Measurements from ENCODE around the gene LRRC46.
A peak's percentile ranks its signal among the peaks of the same experiment; 100 is the strongest.

Gene LRRC46

DNA sequence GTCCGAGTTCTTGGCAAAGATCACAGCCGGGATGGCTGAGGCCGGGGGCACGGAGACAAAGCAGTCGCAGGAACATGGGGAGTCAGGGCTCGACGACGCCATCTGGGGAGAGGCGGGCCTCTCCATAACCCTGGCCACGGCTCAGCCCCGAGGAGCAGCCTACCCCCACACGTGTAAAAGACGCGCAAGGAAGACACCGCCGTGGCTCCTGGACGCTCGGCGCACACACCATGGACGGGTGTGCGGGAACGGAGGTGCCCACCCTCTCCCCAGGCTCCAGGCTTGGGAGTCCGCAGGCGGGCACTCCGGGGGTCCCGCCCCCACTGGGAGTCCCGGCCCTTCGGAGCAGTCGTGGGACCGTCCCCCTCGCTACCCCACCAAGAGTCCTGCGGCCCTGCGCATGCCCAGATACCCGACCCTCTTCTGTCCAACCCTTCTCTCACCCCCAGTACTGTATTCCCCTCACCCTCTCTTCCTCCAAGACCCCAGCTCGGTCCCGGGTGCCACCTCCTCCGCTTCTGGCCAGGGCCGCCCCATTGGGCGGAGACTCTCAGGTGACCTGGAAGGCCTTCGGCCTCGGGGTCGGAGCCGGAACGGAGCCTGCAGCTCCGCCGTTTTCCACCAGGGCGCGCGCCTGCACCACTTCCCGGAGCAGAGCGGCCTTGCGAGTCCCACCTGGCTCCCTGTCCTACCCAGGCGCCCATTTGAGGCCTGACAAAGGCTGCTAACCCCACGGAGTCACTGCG, 9.4 kb downstream of the LRRC46 start, which contains the start of gene SCRN2:
Gene SCRN2 (minus strand): TSS at position 532 of the 746 bp plus-strand sequence. CDS start 430 bp downstream, at position 102.
- Histone ChIP-seq H3K4me3 (ENCODE audit: low read length) (peak within 1 kb of the TSS; percentile 91), H3K4me1 (ENCODE audit: control insufficient read depth, insufficient read depth, low read length) (peaks cover 4% of the 10 kb centered on the region), H3K27ac (ENCODE audit: low read depth, low read length) (peak within 1 kb of the TSS; percentile 63), H3K27me3 (ENCODE audit: control insufficient read depth, insufficient read depth, low read length) (peaks cover 5% of the 10 kb centered on the region), H3K36me3 (ENCODE audit: control insufficient read depth, insufficient read depth, low read length) (peaks cover 8% of the 10 kb centered on the region), H3K9ac (ENCODE audit: low read length) (peak within 1 kb of the TSS; percentile 80)

DNA sequence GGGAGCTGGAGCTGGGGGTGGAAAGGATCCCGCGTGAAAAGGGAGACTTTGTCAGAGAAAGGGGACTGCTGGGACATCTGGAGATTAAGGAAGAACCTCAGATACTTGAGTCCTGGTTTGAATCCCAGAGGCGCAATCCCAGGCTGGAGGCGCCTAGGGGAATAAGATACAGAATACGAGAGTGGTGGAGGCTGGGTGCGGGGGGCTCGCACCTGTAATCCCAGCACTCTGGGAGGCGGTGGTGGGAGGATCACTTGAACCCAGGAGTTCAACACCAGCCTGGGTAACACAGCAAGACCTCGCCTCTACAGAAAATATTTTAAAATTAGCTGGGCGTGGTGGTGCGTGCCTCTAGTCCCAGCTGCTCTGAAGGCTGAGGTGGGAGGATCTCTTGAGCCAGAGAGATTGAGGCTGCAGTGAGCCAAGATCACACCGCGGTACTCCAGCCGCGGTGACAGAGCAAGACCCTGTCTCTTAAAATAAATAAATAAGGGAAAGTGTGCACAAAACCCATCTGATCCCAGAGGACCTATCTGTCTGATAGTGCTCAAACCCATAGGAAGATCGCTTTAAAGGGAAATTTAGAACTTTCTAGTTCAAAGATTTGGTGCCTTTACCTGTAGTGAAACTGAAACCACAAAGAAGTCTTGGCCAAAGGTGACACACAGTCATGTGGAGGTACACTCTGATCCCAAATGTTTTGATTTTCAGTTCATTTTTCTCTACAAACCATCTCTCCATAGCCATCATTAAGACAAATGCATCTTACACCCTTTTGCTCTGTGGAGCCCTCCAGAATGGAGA, 10.2 kb downstream of the LRRC46 start:
- H3K4me3 ChIP-seq (ENCODE audit: low read length), result peak overlapping the region; percentile 91
- no peak overlapping the region for H3K9ac ChIP-seq (ENCODE audit: low read length)
- H3K27me3 ChIP-seq (ENCODE audit: control insufficient read depth, insufficient read depth, low read length), result peaks cover 5% of the 10 kb centered on the region
- H3K4me1 ChIP-seq (ENCODE audit: control insufficient read depth, insufficient read depth, low read length), result peaks cover 4% of the 10 kb centered on the region
- peaks cover 3% of the 10 kb centered on the region for H3K36me3 ChIP-seq (ENCODE audit: control insufficient read depth, insufficient read depth, low read length)
- peak overlapping the region; percentile 63 for H3K27ac ChIP-seq (ENCODE audit: low read depth, low read length)

DNA sequence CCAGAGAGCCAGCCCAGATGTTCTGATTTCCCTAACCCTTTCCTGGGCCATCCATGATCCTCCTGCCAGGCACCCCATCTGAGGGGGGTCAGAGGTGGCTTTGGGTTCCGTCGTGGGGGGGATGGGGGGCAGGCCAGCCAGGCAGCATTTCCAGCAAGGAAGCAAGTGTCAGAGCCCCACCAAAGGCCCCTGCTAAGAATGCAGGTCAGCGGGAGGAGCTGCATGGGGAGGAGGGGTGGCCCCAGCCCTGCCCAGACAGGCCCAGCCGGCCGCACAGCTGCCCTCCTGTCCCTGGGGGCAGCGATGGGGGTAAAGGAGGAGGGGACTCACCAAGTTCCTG, 11.9 kb downstream of the LRRC46 start:
- Histone ChIP-seq H3K4me1 (ENCODE audit: control insufficient read depth, insufficient read depth, low read length) (peaks cover 4% of the 10 kb centered on the region), H3K27ac (ENCODE audit: low read depth, low read length) (no peak overlapping the region), H3K4me3 (ENCODE audit: low read length) (no peak overlapping the region), H3K36me3 (ENCODE audit: control insufficient read depth, insufficient read depth, low read length) (no peaks in the 10 kb centered on the region), H3K27me3 (ENCODE audit: control insufficient read depth, insufficient read depth, low read length) (peaks cover 12% of the 10 kb centered on the region), H3K9ac (ENCODE audit: low read length) (no peak overlapping the region)

DNA sequence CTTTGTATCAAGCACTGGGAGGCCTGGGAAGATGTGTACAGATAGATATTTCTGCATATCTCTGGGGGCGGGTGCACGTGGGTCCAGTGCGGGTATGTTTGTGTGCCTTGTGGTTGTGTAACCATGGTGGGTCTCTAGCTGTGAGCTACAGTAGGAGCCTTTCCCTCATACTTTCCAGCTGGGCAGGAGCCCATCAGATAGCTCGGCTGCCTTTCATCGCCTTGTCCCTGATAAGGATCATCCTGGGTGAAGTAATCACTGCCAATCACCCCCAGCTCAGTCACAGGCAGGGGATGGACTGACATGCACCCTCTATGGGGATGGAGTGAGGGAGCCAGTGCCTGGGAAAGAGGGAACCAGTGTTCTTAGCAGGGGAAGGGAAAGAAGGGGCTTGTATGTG, 12.8 kb downstream of the LRRC46 start:
- Histone ChIP-seq H3K36me3 (ENCODE audit: control insufficient read depth, insufficient read depth, low read length) (no peaks in the 10 kb centered on the region), H3K27me3 (ENCODE audit: control insufficient read depth, insufficient read depth, low read length) (peaks cover 12% of the 10 kb centered on the region), H3K4me3 (ENCODE audit: low read length) (no peak overlapping the region), H3K4me1 (ENCODE audit: control insufficient read depth, insufficient read depth, low read length) (peaks cover 4% of the 10 kb centered on the region), H3K27ac (ENCODE audit: low read depth, low read length) (no peak overlapping the region), H3K9ac (ENCODE audit: low read length) (no peak overlapping the region)

DNA sequence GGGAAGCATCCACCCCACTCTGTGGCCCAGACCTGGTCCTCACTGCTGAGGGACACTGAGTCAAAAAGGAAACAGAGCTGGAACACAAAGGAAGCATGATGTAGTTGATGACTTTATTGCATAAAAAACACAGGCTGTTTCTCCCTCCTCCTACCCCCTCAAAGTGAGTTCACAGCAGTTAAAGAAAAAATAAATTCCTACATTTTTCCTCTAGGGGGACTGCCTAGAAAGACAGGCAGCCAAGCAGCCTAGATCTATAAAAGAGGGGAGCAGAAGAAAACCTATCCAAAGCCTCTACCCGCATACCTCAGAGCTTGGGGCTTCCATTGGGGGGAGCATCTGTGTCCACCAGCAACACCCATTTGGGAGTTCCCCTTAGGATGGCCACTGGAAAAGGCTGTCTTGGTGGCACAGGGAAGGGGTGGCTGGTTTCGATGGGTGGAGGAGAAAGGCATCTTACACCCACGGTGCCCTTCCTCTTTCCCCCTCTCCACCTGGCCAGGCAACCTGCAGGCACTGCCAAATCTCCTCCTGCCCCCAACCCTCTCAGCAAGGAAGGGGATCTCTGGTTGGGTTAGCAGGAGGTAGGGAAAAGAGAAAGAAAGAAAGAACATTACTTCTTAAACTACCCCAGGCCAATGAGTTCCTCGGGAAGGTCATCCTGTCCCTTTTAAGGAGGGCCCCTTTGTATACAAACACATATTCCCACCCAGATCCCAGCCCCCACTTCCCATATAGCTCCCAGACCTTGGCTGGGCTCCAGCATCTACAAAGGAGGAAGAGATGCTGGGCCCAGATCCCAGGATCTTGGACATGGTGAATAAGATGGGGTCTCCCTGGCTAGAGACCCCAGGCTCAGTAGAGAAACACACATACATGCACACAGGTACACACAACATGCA, 13.6 kb downstream of the LRRC46 start:
- Histone ChIP-seq H3K36me3 (ENCODE audit: control insufficient read depth, insufficient read depth, low read length) (no peaks in the 10 kb centered on the region), H3K4me3 (ENCODE audit: low read length) (no peak overlapping the region), H3K27me3 (ENCODE audit: control insufficient read depth, insufficient read depth, low read length) (peaks cover 12% of the 10 kb centered on the region), H3K4me1 (ENCODE audit: control insufficient read depth, insufficient read depth, low read length) (peaks cover 3% of the 10 kb centered on the region), H3K9ac (ENCODE audit: low read length) (no peak overlapping the region), H3K27ac (ENCODE audit: low read depth, low read length) (no peak overlapping the region)

DNA sequence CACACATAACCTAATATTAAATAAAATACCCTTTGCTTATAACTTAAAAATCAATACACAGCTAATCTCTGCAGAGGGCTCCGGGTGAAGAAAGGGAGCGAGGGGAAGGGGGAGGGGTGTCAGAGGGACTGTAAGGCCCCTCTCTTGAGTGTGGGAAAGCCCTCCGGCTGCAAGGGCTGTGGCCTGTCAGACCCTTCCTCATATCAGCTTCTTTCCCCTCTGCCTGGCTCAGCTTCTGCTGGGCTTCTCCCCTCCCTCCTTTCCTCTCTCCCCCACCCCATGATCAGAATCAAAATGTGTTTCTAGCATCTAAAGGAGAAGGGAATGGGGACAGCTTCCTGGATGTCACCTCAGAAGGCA, 14.2 kb downstream of the LRRC46 start:
- Histone ChIP-seq H3K4me3 (ENCODE audit: low read length) (no peak overlapping the region), H3K27ac (ENCODE audit: low read depth, low read length) (no peak overlapping the region), H3K36me3 (ENCODE audit: control insufficient read depth, insufficient read depth, low read length) (no peaks in the 10 kb centered on the region), H3K4me1 (ENCODE audit: control insufficient read depth, insufficient read depth, low read length) (no peaks in the 10 kb centered on the region), H3K9ac (ENCODE audit: low read length) (no peak overlapping the region), H3K27me3 (ENCODE audit: control insufficient read depth, insufficient read depth, low read length) (peaks cover 17% of the 10 kb centered on the region)

DNA sequence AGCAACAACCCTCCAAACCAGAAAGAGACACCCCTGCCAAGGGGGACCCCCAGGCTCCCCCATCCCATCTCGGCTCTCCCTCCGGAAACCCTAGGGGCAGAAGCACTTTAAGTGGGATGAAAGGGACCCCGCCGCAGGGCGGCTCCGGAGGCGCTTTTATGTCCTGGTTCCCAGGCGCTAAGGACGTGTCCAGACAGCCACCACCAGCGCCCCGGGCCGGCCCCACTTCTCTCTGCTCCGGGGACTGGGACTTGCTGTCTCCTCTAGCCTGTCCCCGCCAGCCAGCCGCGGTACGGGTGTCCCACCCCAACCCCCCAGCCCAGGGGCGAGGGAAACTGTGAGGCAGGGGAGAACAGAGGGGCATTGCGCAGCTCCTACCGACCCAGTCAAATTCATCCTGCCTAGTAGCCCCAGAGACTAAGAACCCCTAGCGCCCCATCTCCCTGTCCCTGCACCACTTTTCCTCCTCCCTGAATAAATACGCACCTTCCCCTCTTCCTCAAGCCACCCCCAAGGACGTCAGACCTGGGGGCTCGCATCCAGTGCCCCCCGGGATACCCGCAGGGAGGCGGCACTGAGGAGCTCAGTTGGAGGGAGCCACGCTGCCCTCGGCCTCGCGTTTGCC, 15.4 kb downstream of the LRRC46 start:
- Histone ChIP-seq H3K4me1 (ENCODE audit: control insufficient read depth, insufficient read depth, low read length) (no peaks in the 10 kb centered on the region), H3K9ac (ENCODE audit: low read length) (no peak overlapping the region), H3K36me3 (ENCODE audit: control insufficient read depth, insufficient read depth, low read length) (no peaks in the 10 kb centered on the region), H3K4me3 (ENCODE audit: low read length) (no peak overlapping the region), H3K27ac (ENCODE audit: low read depth, low read length) (no peak overlapping the region), H3K27me3 (ENCODE audit: control insufficient read depth, insufficient read depth, low read length) (peaks cover 20% of the 10 kb centered on the region)

DNA sequence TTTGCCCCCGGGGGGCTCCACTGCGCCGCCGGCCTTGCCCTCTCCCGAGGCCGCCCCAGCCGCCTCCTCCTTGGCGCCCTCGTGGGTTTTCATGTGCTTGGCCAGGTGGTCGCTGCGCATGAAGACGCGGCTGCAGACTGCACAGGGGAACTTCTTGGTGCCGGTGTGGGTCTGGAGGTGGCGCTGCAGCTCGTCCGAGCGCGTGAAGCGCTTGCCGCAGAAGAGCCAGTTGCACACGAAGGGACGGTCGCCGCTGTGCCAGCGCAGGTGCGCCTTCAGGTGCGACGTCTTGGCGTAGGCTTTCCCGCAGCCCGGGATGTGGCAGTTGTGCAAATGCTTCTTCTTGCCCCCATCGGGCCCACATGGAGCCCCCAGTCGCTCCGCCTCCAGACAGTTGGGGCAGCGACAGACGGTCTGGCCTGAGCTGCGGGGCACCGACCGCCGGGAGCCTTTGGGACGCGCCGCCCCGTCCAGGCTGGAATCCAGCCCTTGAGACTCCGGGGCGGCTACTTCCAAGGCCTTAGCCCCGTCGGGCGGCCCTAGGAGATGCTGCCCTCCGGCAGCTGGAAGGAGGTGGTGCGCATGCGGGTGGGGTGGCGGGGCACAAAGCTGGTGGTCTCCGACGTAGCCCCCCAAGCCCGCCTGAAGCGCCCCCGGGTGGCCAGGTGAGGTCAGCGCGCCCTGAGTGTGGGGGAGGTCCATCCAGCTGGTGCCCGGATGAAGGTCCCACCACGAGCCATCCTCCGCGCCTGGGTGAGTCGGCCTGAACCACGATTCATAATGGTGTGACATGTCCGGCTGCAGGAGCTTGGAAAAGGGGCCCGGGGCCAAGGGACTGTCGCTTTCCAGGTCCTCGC, 16.1 kb downstream of the LRRC46 start:
- Histone ChIP-seq H3K4me1 (ENCODE audit: control insufficient read depth, insufficient read depth, low read length) (no peaks in the 10 kb centered on the region), H3K4me3 (ENCODE audit: low read length) (no peak overlapping the region), H3K27me3 (ENCODE audit: control insufficient read depth, insufficient read depth, low read length) (peaks cover 27% of the 10 kb centered on the region), H3K27ac (ENCODE audit: low read depth, low read length) (no peak overlapping the region), H3K9ac (ENCODE audit: low read length) (no peak overlapping the region), H3K36me3 (ENCODE audit: control insufficient read depth, insufficient read depth, low read length) (no peaks in the 10 kb centered on the region)

DNA sequence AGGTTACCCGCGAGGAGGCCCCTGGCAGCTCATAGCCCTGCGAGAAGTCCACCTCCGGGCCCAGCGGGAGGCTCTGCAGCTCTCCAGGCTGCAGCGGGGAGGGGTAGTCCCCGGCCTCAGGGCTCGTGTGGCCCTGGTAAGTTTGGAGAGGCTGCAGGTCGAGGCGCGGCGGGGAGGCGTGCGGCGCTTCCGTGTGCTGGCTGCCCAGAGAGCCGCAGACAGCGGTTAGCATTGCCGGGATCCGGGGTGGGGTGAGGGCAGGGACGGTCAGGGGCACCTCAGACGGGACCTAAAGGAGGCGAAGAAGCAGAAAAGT, 16.7 kb downstream of the LRRC46 start:
- Histone ChIP-seq H3K4me3 (ENCODE audit: low read length) (no peak overlapping the region), H3K27ac (ENCODE audit: low read depth, low read length) (no peak overlapping the region), H3K9ac (ENCODE audit: low read length) (no peak overlapping the region), H3K4me1 (ENCODE audit: control insufficient read depth, insufficient read depth, low read length) (no peaks in the 10 kb centered on the region), H3K36me3 (ENCODE audit: control insufficient read depth, insufficient read depth, low read length) (no peaks in the 10 kb centered on the region), H3K27me3 (ENCODE audit: control insufficient read depth, insufficient read depth, low read length) (peaks cover 28% of the 10 kb centered on the region)

DNA sequence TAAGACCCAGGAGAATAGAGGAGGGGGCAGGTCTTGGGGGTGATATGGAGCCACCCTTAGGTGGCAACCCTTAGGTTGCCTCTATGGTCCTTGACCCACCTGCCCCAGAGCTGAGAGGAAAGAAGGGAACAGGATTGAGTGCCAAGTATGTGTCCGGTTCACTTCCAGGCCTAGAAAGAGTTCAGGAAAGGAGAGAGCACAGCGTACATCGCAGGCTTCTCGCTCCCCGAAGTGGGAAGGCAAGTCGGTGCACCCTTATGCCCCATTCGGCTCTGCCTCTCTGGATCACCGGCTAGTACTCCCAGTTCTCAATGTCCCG, 18.9 kb downstream of the LRRC46 start:
- Histone ChIP-seq H3K36me3 (ENCODE audit: control insufficient read depth, insufficient read depth, low read length) (no peaks in the 10 kb centered on the region), H3K27me3 (ENCODE audit: control insufficient read depth, insufficient read depth, low read length) (peaks cover 38% of the 10 kb centered on the region), H3K4me3 (ENCODE audit: low read length) (peak overlapping the region; percentile 49), H3K4me1 (ENCODE audit: control insufficient read depth, insufficient read depth, low read length) (no peaks in the 10 kb centered on the region), H3K9ac (ENCODE audit: low read length) (no peak overlapping the region), H3K27ac (ENCODE audit: low read depth, low read length) (no peak overlapping the region)

DNA sequence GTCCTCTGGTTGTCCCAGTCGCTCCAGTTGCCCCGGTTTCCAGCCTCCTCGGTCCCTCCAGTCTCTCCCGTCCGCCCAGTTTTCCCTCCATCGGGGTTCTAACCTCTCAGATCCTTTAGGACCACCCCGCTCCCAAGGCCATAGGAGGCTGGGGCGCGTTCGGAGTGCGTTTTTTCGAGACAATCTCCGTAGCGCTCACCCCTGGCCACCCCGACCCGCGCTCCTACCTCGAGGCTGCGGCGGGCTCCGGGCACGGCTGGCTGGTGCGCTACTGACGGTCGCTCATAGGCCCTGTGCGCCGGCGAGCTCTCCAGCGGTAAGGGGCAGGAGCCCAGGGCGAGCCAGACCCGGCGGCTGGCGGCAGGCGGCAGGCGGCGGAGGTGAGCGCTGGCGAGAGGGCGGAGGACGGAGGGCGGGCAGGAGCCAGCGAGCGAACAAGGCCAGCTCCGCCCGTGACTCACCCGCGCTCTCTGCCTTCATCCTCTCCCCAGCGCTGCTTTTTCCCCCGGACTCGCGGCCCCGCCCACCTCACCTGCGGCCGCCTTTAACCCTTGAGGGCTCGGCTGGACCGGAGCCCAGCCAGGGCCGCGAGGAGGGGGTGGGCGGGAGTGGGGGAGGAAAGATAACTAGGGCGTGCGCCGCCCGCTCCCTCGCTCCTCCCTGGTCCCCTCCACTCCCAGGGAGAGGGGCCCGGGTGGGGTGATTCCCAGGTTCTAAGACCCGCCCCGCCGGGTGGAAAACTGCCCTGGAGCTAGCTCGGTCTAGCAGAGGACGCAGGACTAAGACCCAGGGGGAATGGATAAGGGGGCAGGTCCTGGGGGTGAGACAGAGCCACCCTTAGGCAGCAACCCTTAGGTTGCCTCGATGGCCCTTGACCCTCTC, 19.5 kb downstream of the LRRC46 start, which contains the start of gene SP6:
Gene SP6 (minus strand): TSS at position 472 of the 882 bp plus-strand sequence. CDS start 2,734 bp downstream, outside the sequence.
- Histone ChIP-seq H3K36me3 (ENCODE audit: control insufficient read depth, insufficient read depth, low read length) (no peaks in the 10 kb centered on the region), H3K27me3 (ENCODE audit: control insufficient read depth, insufficient read depth, low read length) (peaks cover 41% of the 10 kb centered on the region), H3K4me3 (ENCODE audit: low read length) (peak within 1 kb of the TSS; percentile 49), H3K27ac (ENCODE audit: low read depth, low read length) (no peak within 1 kb of the TSS), H3K9ac (ENCODE audit: low read length) (no peak within 1 kb of the TSS), H3K4me1 (ENCODE audit: control insufficient read depth, insufficient read depth, low read length) (no peaks in the 10 kb centered on the region)

Data from rectal smooth muscle tissue (tissue), 1 donor.